GM19455 (cell line): ENCODE results near the gene URM1.

Source experiments
- ATAC-seq: cut with Tn5 transposase; IDR thresholded peaks from one replicate; pipeline ENCODE4 v1.9.1; 2021; ENCODE audit not compliant: unreplicated experiment

URM1 gene

GRCh38 chr9:128344931-128345605 lies 26.1 kb upstream of the URM1 start:
- no peak for ATAC-seq

GRCh38 chr9:128349125-128349524 lies 22.0 kb upstream of the URM1 start:
- no peak for ATAC-seq

GRCh38 chr9:128349772-128350171 lies 21.4 kb upstream of the URM1 start:
- ATAC-seq, result no peak

- ATAC-seq, result no peak
These were observed 15.7 kb upstream of the URM1 start for GRCh38 chr9:128355451-128355850.

GRCh38 chr9:128358090-128358489 lies 13.1 kb upstream of the URM1 start:
- no peak for ATAC-seq

GRCh38 chr9:128358861-128359260 lies 12.3 kb upstream of the URM1 start:
- ATAC-seq, result no peak

GRCh38 chr9:128360826-128361225 lies 10.3 kb upstream of the URM1 start:
- ATAC-seq, result no peak

- ATAC-seq, result no peak
These were observed 9.7 kb upstream of the URM1 start for GRCh38 chr9:128361296-128361985.

GRCh38 chr9:128361986-128362646 lies 9.1 kb upstream of the URM1 start:
- peak; percentile 60 for ATAC-seq

GRCh38 chr9:128362774-128363173 lies 8.4 kb upstream of the URM1 start:
- ATAC-seq, result no peak

- ATAC-seq, result no peak
These were observed 5.6 kb upstream of the URM1 start for GRCh38 chr9:128365525-128365924.

- ATAC-seq, result no peak
These were observed 2.0 kb upstream of the URM1 start for GRCh38 chr9:128369024-128369706.

GRCh38 chr9:128370367-128370751 lies 815 bp upstream of the URM1 start:
- no peak for ATAC-seq

- no peak for ATAC-seq
These were observed 500 bp downstream of the URM1 start for GRCh38 chr9:128371630-128372117.

- no peak for ATAC-seq
These were observed 1.0 kb downstream of the URM1 start for GRCh38 chr9:128372188-128372641.

- no peak for ATAC-seq
These were observed 1.6 kb downstream of the URM1 start for GRCh38 chr9:128372784-128373183.

- no peak for ATAC-seq
These were observed 3.1 kb downstream of the URM1 start for GRCh38 chr9:128374221-128374675.

- no peak for ATAC-seq
These were observed 4.7 kb downstream of the URM1 start for GRCh38 chr9:128375865-128376264.

GRCh38 chr9:128382261-128382660 lies 11.1 kb downstream of the URM1 start:
- no peak for ATAC-seq

- ATAC-seq, result no peak
These were observed 12.0 kb downstream of the URM1 start for GRCh38 chr9:128383007-128383753.

- ATAC-seq, result no peak
These were observed 12.6 kb downstream of the URM1 start for GRCh38 chr9:128383791-128384190.
